Measurements from ENCODE around the gene EYS.

- TF ChIP-seq CTCF (IDR thresholded peaks at IDR 0.05; ENCODE audit: low read depth, low read length, missing input control) (no peak), GABPA (IDR thresholded peaks at IDR 0.05 in 1 of 2, conservative IDR thresholded peaks at IDR 0.05 in 1 of 2) (no peak), SP1 (IDR thresholded peaks at IDR 0.05) (no peak), MAX (IDR thresholded peaks at IDR 0.05) (no peak), ATF3 (IDR thresholded peaks at IDR 0.05) (no peak), REST (IDR thresholded peaks at IDR 0.05) (no peak)
Observed at GRCh38 chr6:63930848-63931247, 1776.2 kb downstream of the EYS start.
